Brain microvascular endothelial cell (primary cell): Measurements from ENCODE around the gene SMIM13.

Experiments used
- DNase-seq: peaks from one replicate; pipeline ENCODE4 v3.0.0-alpha.2; 2020
- H3K27ac ChIP-seq: fragments of 250-450 bp; sonication (Bioruptor Pico); 2 replicates; pipeline ENCODE4 v1.5.1; 2020; ENCODE audit warnings: mild to moderate bottlenecking, moderate library complexity
- H3K27me3 ChIP-seq: fragments of 250-450 bp; sonication (Bioruptor Pico); replicated peaks from 2 replicates; pipeline ENCODE4 v1.5.1; 2020; ENCODE audit warnings: mild to moderate bottlenecking
- H3K36me3 ChIP-seq: fragments of 250-450 bp; sonication (Bioruptor Pico); replicated peaks from 2 replicates; pipeline ENCODE4 v1.5.1; 2020; ENCODE audit warnings: mild to moderate bottlenecking
- H3K4me3 ChIP-seq: 2 replicates; pipeline ENCODE4 v1.5.1; 2011; ENCODE audit warnings: low read depth, mild to moderate bottlenecking, control low read depth, low read length, moderate library complexity
- CTCF ChIP-seq: IDR thresholded peaks from 2 replicates; pipeline ENCODE4 v1.5.1; 2011; ENCODE audit warnings: low read depth, mild to moderate bottlenecking, moderate library complexity, low read length, control low read depth, inconsistent platforms; ENCODE audit errors: missing control alignments
- in situ Hi-C: cut with HindIII; loops from 2 replicates; pipeline ENCODE4 v1.10.0; 2017; ENCODE audit warnings: low sequenced_read_pairs, low pct_ligation_motif_present

SMIM13 gene

GRCh38 chr6:11072101-11072500, 21.5 kb upstream of the SMIM13 start:
- Histone ChIP-seq H3K4me3 (no peak overlapping the region), H3K27me3 (no peaks in the 10 kb centered on the region), H3K27ac (no peak overlapping the region), H3K36me3 (no peaks in the 10 kb centered on the region)
- no peak for TF ChIP-seq CTCF
- DNase-seq: no peak
- in situ Hi-C loops: no loop called here

- Histone ChIP-seq H3K36me3 (no peaks in the 10 kb centered on the region), H3K27me3 (no peaks in the 10 kb centered on the region), H3K27ac (no peak overlapping the region), H3K4me3 (no peak overlapping the region)
- no peak for TF ChIP-seq CTCF
- in situ Hi-C loops: no loop called here
- no peak for DNase-seq
These were observed 17.1 kb upstream of the SMIM13 start for GRCh38 chr6:11076540-11076939.

- Histone ChIP-seq H3K36me3 (no peaks in the 10 kb centered on the region), H3K27ac (no peak overlapping the region), H3K4me3 (no peak overlapping the region), H3K27me3 (no peaks in the 10 kb centered on the region)
- in situ Hi-C loops: no loop called here
- TF ChIP-seq CTCF: no peak
- no peak for DNase-seq
These were observed 15.4 kb upstream of the SMIM13 start for GRCh38 chr6:11078266-11078665.

GRCh38 chr6:11080296-11080695, 13.3 kb upstream of the SMIM13 start:
- H3K27me3 ChIP-seq: no peaks in the 10 kb centered on the region
- in situ Hi-C loops: no loop called here
- no peak overlapping the region for H3K27ac ChIP-seq
- TF ChIP-seq CTCF: no peak
- no peaks in the 10 kb centered on the region for H3K36me3 ChIP-seq
- H3K4me3 ChIP-seq: no peak overlapping the region
- DNase-seq: no peak

GRCh38 chr6:11083491-11083890, 10.1 kb upstream of the SMIM13 start:
- Histone ChIP-seq H3K27me3 (no peaks in the 10 kb centered on the region), H3K27ac (peak overlapping the region; percentile 9), H3K4me3 (no peak overlapping the region), H3K36me3 (no peaks in the 10 kb centered on the region)
- in situ Hi-C loops: no loop called here
- no peak for TF ChIP-seq CTCF
- DNase-seq: peak; percentile 48

GRCh38 chr6:11083956-11084355, 9.7 kb upstream of the SMIM13 start:
- no peaks in the 10 kb centered on the region for H3K36me3 ChIP-seq
- DNase-seq: no peak
- in situ Hi-C loops: no loop called here
- TF ChIP-seq CTCF: no peak
- no peaks in the 10 kb centered on the region for H3K27me3 ChIP-seq
- no peak overlapping the region for H3K4me3 ChIP-seq
- H3K27ac ChIP-seq: peak overlapping the region; percentile 9
